Body of pancreas (tissue), 4 donors: Measurements from ENCODE around the gene TBC1D3. TPM values are rescaled to one million over a fixed set of nuclear protein-coding genes. Genes with fewer than 3 reads are reported as not detected.
A peak's percentile ranks its signal among the peaks of the same experiment; 100 is the strongest.
"Not testable (repeated sequence)": the region's sequence is repeated elsewhere in the genome, so short reads cannot be mapped to it uniquely, and the experiment has no call there.

Experiments used
- ATAC-seq: fragments of 150-250 bp; one replicate; pipeline ENCODE4 v1.9.1; 2016
- DNase-seq, 4 donors: peaks; one replicate each; pipeline ENCODE4 v3.0.0-alpha.2; 2019
- H3K27ac ChIP-seq, 4 donors: fragments of 200-600 bp; sonication (generic); 1 replicate in 3 of 4; 2 replicates in 1 of 4; pipeline versions ENCODE4 v1.5.1 to v1.6.1; 2016 to 2019; ENCODE audit warnings: mild to moderate bottlenecking in 1 of 4, mixed read lengths in 1 of 4, moderate library complexity in 1 of 4
- H3K27me3 ChIP-seq, 2 donors: fragments of 200-600 bp; sonication (generic); one replicate each; pipeline ENCODE4 v1.6.0; 2016; ENCODE audit warnings: mild to moderate bottlenecking in 1 of 2
- H3K36me3 ChIP-seq, 2 donors: fragments of 200-600 bp; sonication (generic); replicated peaks in 1 of 2; 2 replicates each; pipeline ENCODE4 v1.5.1; 2016; ENCODE audit warnings: low read depth in 2 of 2; ENCODE audit not compliant: insufficient read depth in 1 of 2
- H3K4me1 ChIP-seq: fragments of 200-600 bp; sonication (generic); one replicate; pipeline ENCODE4 v1.6.0; 2016
- H3K4me3 ChIP-seq, 2 donors: fragments of 200-600 bp; sonication (generic); 1 replicate in 1 of 2; 2 replicates in 1 of 2; pipeline ENCODE4 v1.5.1; 2016 to 2019
- H3K9me3 ChIP-seq, 3 donors: fragments of 200-600 bp; sonication (generic); 1 replicate in 2 of 3; 2 replicates in 1 of 3; pipeline ENCODE4 v1.5.1; 2016
- WGBS, 2 donors: methylation state at CpG; one replicate each; pipeline ENCODE4 v1.1.5; 2017; 5-methylcytosine and 5-hydroxymethylcytosine counted together
- intact Hi-C: fragments of 100-400 bp; cut with DNase I; formaldehyde crosslinking; loops from one replicate; pipeline ENCODE4 v1.15.1; 2023
- small RNA-seq: library from RNA; depleted of rRNA; stranded (forward); fragments of <200 nt; gene quantifications from one replicate; pipeline ENCODE3, GENCODE V24; 2016
- total RNA-seq, 2 donors: library from RNA; depleted of rRNA; stranded (reverse); fragments of >200 nt; gene quantifications; one replicate each; pipeline ENCODE4 v1.1.0, GENCODE V29; 2016

Gene TBC1D3
- total RNA-seq, result not detected

DNA sequence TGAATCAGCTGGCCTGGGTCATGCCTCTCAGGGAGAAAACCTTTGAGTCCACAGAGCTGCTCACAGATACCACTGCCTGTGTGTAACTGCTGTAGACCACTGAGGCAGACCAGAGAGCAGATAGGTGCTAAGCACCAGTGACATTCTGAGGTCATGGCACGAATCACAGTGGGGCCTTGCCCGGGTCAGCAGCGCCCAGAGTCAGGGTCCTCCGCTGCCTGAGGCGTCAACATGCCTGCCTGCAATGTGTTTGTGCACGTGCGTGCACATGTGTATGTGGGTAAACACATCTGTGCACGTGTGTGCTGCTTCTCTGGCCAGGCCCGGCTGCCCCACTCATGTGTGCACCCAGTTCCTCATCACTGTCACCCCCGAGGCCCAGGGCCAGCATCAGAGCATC is at the start of gene TBC1D3:
Gene TBC1D3 (minus strand): TSS at position 101 of the 400 bp plus-strand sequence. CDS start 1,526 bp downstream, outside the sequence.
- H3K4me3 ChIP-seq, H3K27ac ChIP-seq, DNase-seq, H3K27me3 ChIP-seq, H3K9me3 ChIP-seq, intact Hi-C loops, H3K36me3 ChIP-seq, H3K4me1 ChIP-seq, ATAC-seq: not testable (repeated sequence)
- WGBS, 2 donors, result no CpG with 5 or more reads among the region's 10 CpGs

DNA sequence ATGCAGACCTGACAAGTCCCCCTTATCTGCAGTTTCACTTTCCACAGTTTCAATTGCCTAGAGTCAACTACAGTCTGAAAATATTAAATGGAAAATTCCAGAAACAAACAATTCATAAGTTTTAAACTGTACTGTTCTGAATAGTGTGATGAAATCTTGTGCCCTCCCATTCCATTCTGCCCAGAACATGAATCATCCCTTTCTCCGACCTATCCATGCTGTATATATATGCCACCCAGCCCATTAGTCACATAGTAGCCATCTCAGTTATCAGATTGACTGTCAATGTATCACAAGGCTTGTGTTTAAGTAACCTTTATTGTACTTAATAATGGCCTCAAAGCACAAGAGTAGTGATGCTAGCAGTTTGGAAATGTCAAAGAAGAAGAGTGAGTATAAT is 40.4 kb upstream of the TBC1D3 start:
- H3K27me3 ChIP-seq, DNase-seq, H3K4me1 ChIP-seq, H3K4me3 ChIP-seq, H3K27ac ChIP-seq, H3K9me3 ChIP-seq, H3K36me3 ChIP-seq, intact Hi-C loops: not testable (repeated sequence)
- ATAC-seq, result peak; percentile 27
- WGBS, 2 donors, result no CpG with 5 or more reads among the region's 1 CpG

DNA sequence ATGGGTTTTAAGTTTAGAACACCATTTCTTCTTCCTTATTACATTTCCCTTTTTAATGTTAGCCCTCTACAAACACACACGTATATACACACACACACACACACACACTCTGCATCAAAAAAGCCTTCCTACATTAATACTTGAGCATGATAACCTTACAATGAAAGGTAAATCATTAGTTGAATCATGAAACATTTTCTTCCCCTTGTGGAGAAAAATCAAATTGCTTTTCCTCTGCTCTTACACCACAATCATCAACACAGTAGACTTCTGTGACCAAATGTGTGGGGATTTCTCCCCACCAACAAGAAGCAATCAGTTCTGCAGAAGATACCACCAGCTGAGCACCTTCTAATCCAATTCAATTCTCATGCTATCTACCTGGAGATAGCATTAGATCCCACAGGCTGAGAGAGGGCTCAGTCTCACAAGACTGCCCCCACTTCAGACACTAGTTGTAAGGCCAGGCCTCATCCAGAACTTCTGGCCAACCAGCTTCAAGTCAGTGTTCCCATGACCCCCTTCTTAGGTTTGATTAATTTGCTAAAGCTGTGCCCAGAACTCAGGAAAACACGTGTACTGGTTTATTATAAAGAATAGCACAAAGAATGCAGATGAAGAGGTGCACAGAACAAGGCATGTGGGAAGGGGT is 33.6 kb upstream of the TBC1D3 start:
- DNase-seq, H3K9me3 ChIP-seq, H3K4me1 ChIP-seq, H3K27ac ChIP-seq, H3K27me3 ChIP-seq, ATAC-seq, H3K36me3 ChIP-seq, intact Hi-C loops, H3K4me3 ChIP-seq: not testable (repeated sequence)
- no CpG with 5 or more reads among the region's 2 CpGs for WGBS, 2 donors

DNA sequence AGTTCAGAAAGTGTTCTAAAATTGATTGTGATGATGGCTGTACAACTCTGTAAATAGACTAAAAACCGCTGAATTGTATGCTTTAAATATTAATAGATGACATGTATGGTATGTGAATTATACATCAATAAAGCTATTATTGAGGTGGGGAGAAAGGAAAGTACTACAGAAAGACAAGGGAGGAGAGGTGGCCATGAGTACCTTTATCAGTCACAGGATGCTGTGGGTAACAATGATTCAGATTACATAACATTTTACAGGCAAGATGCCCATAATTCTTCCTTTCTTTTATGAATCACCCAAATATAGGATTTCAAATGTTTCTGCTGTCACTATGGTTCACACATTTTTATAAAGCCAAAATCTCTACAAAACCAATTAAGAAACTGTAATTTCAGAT is 28.5 kb upstream of the TBC1D3 start:
- WGBS, 2 donors, result no CpG with 5 or more reads among the region's 1 CpG
- not testable (repeated sequence) for ATAC-seq, H3K9me3 ChIP-seq

DNA sequence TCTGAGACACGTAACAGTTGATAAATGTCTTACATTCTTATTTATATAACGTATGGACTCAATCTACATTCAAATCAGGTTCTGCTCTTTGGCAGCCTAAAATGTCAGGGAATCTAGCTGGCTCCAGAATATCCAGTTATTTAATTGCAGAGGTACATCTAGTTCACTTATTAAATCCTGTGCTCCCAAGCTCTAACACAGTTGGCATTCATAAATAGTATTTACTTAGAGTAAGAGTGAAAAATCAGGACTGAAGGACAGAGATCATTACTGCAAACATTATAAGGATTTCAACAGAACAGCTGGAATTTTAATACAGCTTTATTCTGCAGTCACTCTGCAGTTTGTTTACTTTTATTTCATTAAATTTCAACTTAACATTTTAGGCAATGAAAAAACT is 7.9 kb upstream of the TBC1D3 start:
- H3K27me3 ChIP-seq, H3K4me1 ChIP-seq, H3K36me3 ChIP-seq, DNase-seq, intact Hi-C loops, H3K27ac ChIP-seq, H3K9me3 ChIP-seq, H3K4me3 ChIP-seq, ATAC-seq: not testable (repeated sequence)
- WGBS, 2 donors, result no CpG with 5 or more reads among the region's 2 CpGs

More for the DNA sequence above, 28.5 kb upstream of the TBC1D3 start:
- intact Hi-C loops, H3K27ac ChIP-seq, H3K4me1 ChIP-seq, H3K36me3 ChIP-seq, DNase-seq, H3K27me3 ChIP-seq, H3K4me3 ChIP-seq: not testable (repeated sequence)

DNA sequence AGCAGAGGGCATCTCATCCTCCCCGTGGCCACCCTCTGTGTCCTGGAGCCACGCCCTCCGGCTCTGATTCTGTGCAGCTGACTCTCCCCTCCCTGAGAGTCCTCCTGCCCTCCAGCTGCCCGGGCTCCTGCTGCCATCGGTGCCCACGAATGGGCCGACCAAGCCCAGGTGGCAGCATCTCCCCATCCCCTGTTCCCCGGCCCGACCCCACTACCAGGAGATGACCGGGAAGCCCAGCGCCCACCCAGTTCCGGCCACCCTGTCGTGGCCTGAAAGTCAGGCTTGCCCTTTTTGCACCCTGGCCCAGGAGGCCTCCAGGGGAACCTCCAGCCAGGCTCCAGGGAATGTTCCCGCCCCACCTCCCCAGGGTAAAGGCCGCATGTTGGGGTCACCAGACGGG is 57.5 kb downstream of the TBC1D3 start:
- ATAC-seq, H3K4me1 ChIP-seq, H3K27ac ChIP-seq, H3K27me3 ChIP-seq, intact Hi-C loops, H3K36me3 ChIP-seq, H3K4me3 ChIP-seq, H3K9me3 ChIP-seq: not testable (repeated sequence)
- no CpG with 5 or more reads among the region's 16 CpGs for WGBS, 2 donors
- DNase-seq, result peak in 1 of 4 donors; percentile 0

Small RNA genes within 50 kb of the gene (small RNA-seq; reads per million reads assigned to genes)
- not detected for gene RF00019
- not detected for gene RNA5SP526

Other genes starting within 250 kb of the TBC1D3 start
- 10 to 100 TPM in 1 of 2 donors, 1 to 10 TPM in 1; 9.9 to 13.7 TPM for gene TBC1D3L, start 203.5 kb downstream of the TBC1D3 start, total RNA-seq
- not detected for gene TBC1D3D, start 188.6 kb downstream of the TBC1D3 start, total RNA-seq
- gene TBC1D3C, start 123.9 kb downstream of the TBC1D3 start, total RNA-seq, result not detected
- gene TBC1D3E, start 64.6 kb downstream of the TBC1D3 start, total RNA-seq, result not detected
- 10 to 100 TPM; 17.9 to 24.7 TPM for gene MRPL45, start 104.6 kb upstream of the TBC1D3 start, total RNA-seq
- under 1 TPM in 1 of 2 donors, not detected in 1; under 0.01 TPM for gene GPR179, start 151.4 kb upstream of the TBC1D3 start, total RNA-seq
- 10 to 100 TPM; 15.3 to 34.3 TPM for gene SOCS7, start 159.3 kb upstream of the TBC1D3 start, total RNA-seq
- gene ARHGAP23, start 235.9 kb upstream of the TBC1D3 start, total RNA-seq, result 10 to 100 TPM in 1 of 2 donors, 1 to 10 TPM in 1; 5.2 to 10.9 TPM